ENCODE measurements around the gene MTM1. TPM values are rescaled to one million over a fixed set of nuclear protein-coding genes. Genes with fewer than 3 reads are reported as not detected.

The MTM1 gene
- 10 to 100 TPM; 38.6 to 40.3 TPM for total RNA-seq

- Mint-ChIP-seq H3K9me3 (ENCODE audit: low read depth) (no peaks in the 10 kb centered on the region), H3K36me3 (peaks cover 2% of the 10 kb centered on the region), H3K4me3 (peak within 1 kb of the TSS; percentile 81), H3K27ac (peak within 1 kb of the TSS; percentile 90), H3K4me1 (peaks cover 37% of the 10 kb centered on the region), H3K27me3 (no peaks in the 10 kb centered on the region)
- DNase-seq (peak; percentile 95), ATAC-seq (peak; percentile 91)
- CTCF ChIA-PET = interaction anchor here (0.9 to 2.0 kb wide), 4 partner anchors 19 to 204 kb away, joined by 4 to 5 read pairs (median 4); no protein-coding TSS in a partner anchor
These were observed at the start of gene MTM1 for GRCh38 chrX:150568320-150569154. Gene MTM1, plus strand, starts transcription at chrX:150568621. Its CDS starts 23,994 bp downstream, at chrX:150592615.

GRCh38 chrX:150522494-150522893, 45.9 kb upstream of the MTM1 start:
- H3K27ac Mint-ChIP-seq = no peak overlapping the region
- H3K36me3 Mint-ChIP-seq = no peaks in the 10 kb centered on the region
- H3K27me3 Mint-ChIP-seq = peaks cover 6% of the 10 kb centered on the region
- no peaks in the 10 kb centered on the region for H3K4me1 Mint-ChIP-seq
- CTCF ChIA-PET = no interaction called here
- no peak for ATAC-seq
- no peaks in the 10 kb centered on the region for H3K9me3 Mint-ChIP-seq (ENCODE audit: low read depth)
- no peak overlapping the region for H3K4me3 Mint-ChIP-seq
- DNase-seq = no peak

GRCh38 chrX:150525061-150525919, 43.1 kb upstream of the MTM1 start:
- Mint-ChIP-seq H3K36me3 (no peaks in the 10 kb centered on the region), H3K4me3 (no peak overlapping the region), H3K27me3 (peaks cover 6% of the 10 kb centered on the region), H3K27ac (no peak overlapping the region), H3K9me3 (ENCODE audit: low read depth) (no peaks in the 10 kb centered on the region), H3K4me1 (no peaks in the 10 kb centered on the region)
- no peak for ATAC-seq
- no peak for DNase-seq
- CTCF ChIA-PET = no interaction called here

- Mint-ChIP-seq H3K4me1 (no peaks in the 10 kb centered on the region), H3K27me3 (peaks cover 6% of the 10 kb centered on the region), H3K4me3 (no peak overlapping the region), H3K27ac (no peak overlapping the region), H3K9me3 (ENCODE audit: low read depth) (no peaks in the 10 kb centered on the region), H3K36me3 (no peaks in the 10 kb centered on the region)
- DNase-seq (no peak), ATAC-seq (no peak)
- CTCF ChIA-PET = interaction anchor here (1.3 kb wide), 1 partner anchor 77 kb away, joined by 3 read pairs; no protein-coding TSS in a partner anchor
These were observed 41.7 kb upstream of the MTM1 start for GRCh38 chrX:150526692-150527091.

- no peaks in the 10 kb centered on the region for H3K9me3 Mint-ChIP-seq (ENCODE audit: low read depth)
- H3K27ac Mint-ChIP-seq = no peak overlapping the region
- no peaks in the 10 kb centered on the region for H3K4me1 Mint-ChIP-seq
- H3K27me3 Mint-ChIP-seq = peaks cover 6% of the 10 kb centered on the region
- H3K4me3 Mint-ChIP-seq = no peak overlapping the region
- H3K36me3 Mint-ChIP-seq = no peaks in the 10 kb centered on the region
- CTCF ChIA-PET = interaction anchor here (1.3 kb wide), 1 partner anchor 77 kb away, joined by 3 read pairs; no protein-coding TSS in a partner anchor
- DNase-seq (no peak), ATAC-seq (no peak)
These were observed 41.3 kb upstream of the MTM1 start for GRCh38 chrX:150527108-150527507.

- CTCF ChIA-PET = no interaction called here
- Mint-ChIP-seq H3K27me3 (no peaks in the 10 kb centered on the region), H3K27ac (no peak overlapping the region), H3K4me3 (no peak overlapping the region), H3K4me1 (no peaks in the 10 kb centered on the region), H3K36me3 (peaks cover 2% of the 10 kb centered on the region), H3K9me3 (ENCODE audit: low read depth) (peaks cover 8% of the 10 kb centered on the region)
- DNase-seq (no peak), ATAC-seq (no peak)
These were observed 38.8 kb upstream of the MTM1 start for GRCh38 chrX:150529587-150529986.

GRCh38 chrX:150530821-150531220, 37.6 kb upstream of the MTM1 start:
- CTCF ChIA-PET = no interaction called here

GRCh38 chrX:150531467-150531866, 37.0 kb upstream of the MTM1 start:
- ATAC-seq (no peak), DNase-seq (no peak)
- Mint-ChIP-seq H3K4me3 (no peak overlapping the region), H3K27ac (no peak overlapping the region), H3K4me1 (no peaks in the 10 kb centered on the region), H3K9me3 (ENCODE audit: low read depth) (peaks cover 11% of the 10 kb centered on the region), H3K36me3 (peaks cover 5% of the 10 kb centered on the region), H3K27me3 (no peaks in the 10 kb centered on the region)
- CTCF ChIA-PET = no interaction called here

More at GRCh38 chrX:150530821-150531220, 37.6 kb upstream of the MTM1 start:
- Mint-ChIP-seq H3K4me1 (no peaks in the 10 kb centered on the region), H3K27me3 (no peaks in the 10 kb centered on the region), H3K9me3 (ENCODE audit: low read depth) (peaks cover 9% of the 10 kb centered on the region), H3K36me3 (peaks cover 2% of the 10 kb centered on the region), H3K4me3 (no peak overlapping the region), H3K27ac (no peak overlapping the region)
- DNase-seq (no peak), ATAC-seq (no peak)

- H3K9me3 Mint-ChIP-seq (ENCODE audit: low read depth) = peaks cover 13% of the 10 kb centered on the region
- CTCF ChIA-PET = no interaction called here
These were observed 34.6 kb upstream of the MTM1 start for GRCh38 chrX:150533863-150534262.

GRCh38 chrX:150536455-150537116, 31.8 kb upstream of the MTM1 start:
- no peak overlapping the region for H3K4me3 Mint-ChIP-seq
- H3K9me3 Mint-ChIP-seq (ENCODE audit: low read depth) = peaks cover 13% of the 10 kb centered on the region
- ATAC-seq (no peak), DNase-seq (no peak)
- H3K27me3 Mint-ChIP-seq = no peaks in the 10 kb centered on the region
- CTCF ChIA-PET = no interaction called here
- H3K27ac Mint-ChIP-seq = no peak overlapping the region
- H3K36me3 Mint-ChIP-seq = peaks cover 7% of the 10 kb centered on the region
- no peaks in the 10 kb centered on the region for H3K4me1 Mint-ChIP-seq

More at GRCh38 chrX:150533863-150534262, 34.6 kb upstream of the MTM1 start:
- ATAC-seq (no peak), DNase-seq (no peak)
- no peak overlapping the region for H3K27ac Mint-ChIP-seq
- H3K4me3 Mint-ChIP-seq = no peak overlapping the region
- peaks cover 7% of the 10 kb centered on the region for H3K36me3 Mint-ChIP-seq
- H3K27me3 Mint-ChIP-seq = no peaks in the 10 kb centered on the region
- H3K4me1 Mint-ChIP-seq = no peaks in the 10 kb centered on the region

- DNase-seq (no peak), ATAC-seq (no peak)
- CTCF ChIA-PET = no interaction called here
- H3K36me3 Mint-ChIP-seq = peaks cover 7% of the 10 kb centered on the region
- H3K4me1 Mint-ChIP-seq = no peaks in the 10 kb centered on the region
- H3K27ac Mint-ChIP-seq = no peak overlapping the region
- H3K4me3 Mint-ChIP-seq = no peak overlapping the region
- no peaks in the 10 kb centered on the region for H3K27me3 Mint-ChIP-seq
- peaks cover 13% of the 10 kb centered on the region for H3K9me3 Mint-ChIP-seq (ENCODE audit: low read depth)
These were observed 30.6 kb upstream of the MTM1 start for GRCh38 chrX:150537851-150538250.

GRCh38 chrX:150540965-150541364, 27.5 kb upstream of the MTM1 start:
- H3K27ac Mint-ChIP-seq = no peak overlapping the region
- peaks cover 4% of the 10 kb centered on the region for H3K9me3 Mint-ChIP-seq (ENCODE audit: low read depth)
- H3K36me3 Mint-ChIP-seq = peaks cover 5% of the 10 kb centered on the region
- H3K4me3 Mint-ChIP-seq = no peak overlapping the region
- CTCF ChIA-PET = no interaction called here
- DNase-seq = no peak
- ATAC-seq = no peak
- H3K4me1 Mint-ChIP-seq = peaks cover 9% of the 10 kb centered on the region
- no peaks in the 10 kb centered on the region for H3K27me3 Mint-ChIP-seq

GRCh38 chrX:150542846-150543229, 25.6 kb upstream of the MTM1 start:
- peaks cover 20% of the 10 kb centered on the region for H3K4me1 Mint-ChIP-seq
- CTCF ChIA-PET = no interaction called here
- H3K36me3 Mint-ChIP-seq = peaks cover 2% of the 10 kb centered on the region

More at GRCh38 chrX:150542846-150543229, 25.6 kb upstream of the MTM1 start:
- Mint-ChIP-seq H3K9me3 (ENCODE audit: low read depth) (no peaks in the 10 kb centered on the region), H3K27ac (no peak overlapping the region), H3K27me3 (no peaks in the 10 kb centered on the region), H3K4me3 (no peak overlapping the region)
- DNase-seq (no peak), ATAC-seq (no peak)

Measured in activated CD8-positive, alpha-beta memory T cell treated with anti-CD3 and anti-CD28 coated beads, Interleukin-2, amount 10 ng/mL, durations not matched to agents 7 days and 5 days (primary cell).